Colon (tissue), 2 donors: Measurements from ENCODE around the gene ZIM2.
"Not testable (repeated sequence)": the region's sequence is repeated elsewhere in the genome, so short reads cannot be mapped to it uniquely, and the experiment has no call there.

ENCODE experiments used
- FAIRE-seq: peaks from 2 replicates; lab custom pipeline; 2012; peaks lifted over from hg19 to GRCh38; lab: Jason Lieb, UNC
- donor health status: control.
- donor health status: control.

ZIM2 gene

GRCh38 chr19:56840451-56841192 lies at the start of gene ZIM2, which contains the start of gene PEG3:
Gene ZIM2, minus strand, starts transcription at chr19:56840726. Its CDS starts 16,449 bp downstream, at chr19:56824277.
Gene PEG3, minus strand, starts transcription at chr19:56840726. Its CDS starts 16,071 bp downstream, at chr19:56824655.
- FAIRE-seq = no peak

GRCh38 chr19:56885173-56885985 lies 44.9 kb upstream of the ZIM2 start:
- FAIRE-seq = no peak

- FAIRE-seq = no peak
Measured at GRCh38 chr19:56884441-56884840, 43.9 kb upstream of the ZIM2 start.

GRCh38 chr19:56880592-56881190 lies 40.2 kb upstream of the ZIM2 start:
- FAIRE-seq = no peak

GRCh38 chr19:56877069-56877715 lies 36.7 kb upstream of the ZIM2 start:
- FAIRE-seq = no peak

- FAIRE-seq = no peak
Measured at GRCh38 chr19:56875717-56876116, 35.2 kb upstream of the ZIM2 start.

GRCh38 chr19:56874530-56874929 lies 34.0 kb upstream of the ZIM2 start:
- no peak for FAIRE-seq

GRCh38 chr19:56873493-56873892 lies 33.0 kb upstream of the ZIM2 start:
- no peak for FAIRE-seq

- no peak for FAIRE-seq
Measured at GRCh38 chr19:56869886-56870285, 29.4 kb upstream of the ZIM2 start.

GRCh38 chr19:56868446-56868845 lies 27.9 kb upstream of the ZIM2 start:
- FAIRE-seq = no peak

- FAIRE-seq = no peak
Measured at GRCh38 chr19:56866538-56866937, 26.0 kb upstream of the ZIM2 start.

GRCh38 chr19:56864443-56865125 lies 24.1 kb upstream of the ZIM2 start:
- no peak for FAIRE-seq

GRCh38 chr19:56862741-56863140 lies 22.2 kb upstream of the ZIM2 start:
- FAIRE-seq = no peak

GRCh38 chr19:56860409-56860808 lies 19.9 kb upstream of the ZIM2 start:
- not testable (repeated sequence) for FAIRE-seq

GRCh38 chr19:56858026-56858425 lies 17.5 kb upstream of the ZIM2 start:
- no peak for FAIRE-seq

GRCh38 chr19:56856822-56857221 lies 16.3 kb upstream of the ZIM2 start:
- FAIRE-seq = no peak

GRCh38 chr19:56852361-56852760 lies 11.8 kb upstream of the ZIM2 start:
- not testable (repeated sequence) for FAIRE-seq

- no peak for FAIRE-seq
Measured at GRCh38 chr19:56848166-56848565, 7.6 kb upstream of the ZIM2 start.

- FAIRE-seq = no peak
Measured at GRCh38 chr19:56842412-56842811, 1.9 kb upstream of the ZIM2 start.

- FAIRE-seq = no peak
Measured at GRCh38 chr19:56841193-56841543, 642 bp upstream of the ZIM2 start.

- FAIRE-seq = no peak
Measured at GRCh38 chr19:56839652-56840450, 675 bp downstream of the ZIM2 start.
